Choroid plexus epithelial cell (primary cell): ENCODE data around the gene LAMA5.

ENCODE experiments used
- DNase-seq: peaks from one replicate; pipeline ENCODE4 v3.0.0-alpha.2; 2010; ENCODE audit warnings: low read depth
- H3K4me3 ChIP-seq: 2 replicates; pipeline ENCODE4 v1.5.1; 2011; ENCODE audit warnings: low read depth, mild to moderate bottlenecking, control low read depth, low read length, moderate library complexity
- CTCF ChIP-seq: conservative IDR thresholded peaks from 2 replicates; pipeline ENCODE4 v1.5.1; 2011; ENCODE audit warnings: low read depth, mild to moderate bottlenecking, control low read depth, inconsistent platforms, low read length, moderate library complexity

Gene LAMA5

GRCh38 chr20:62285151-62285550 is 82.0 kb downstream of the LAMA5 start:
- TF ChIP-seq CTCF, result no peak

GRCh38 chr20:62284448-62284847 is 82.7 kb downstream of the LAMA5 start:
- no peak for TF ChIP-seq CTCF
- no peak for DNase-seq
- no peak overlapping the region for H3K4me3 ChIP-seq

More at GRCh38 chr20:62285151-62285550, 82.0 kb downstream of the LAMA5 start:
- no peak overlapping the region for H3K4me3 ChIP-seq
- no peak for DNase-seq

- DNase-seq, result no peak
- no peak for TF ChIP-seq CTCF
- no peak overlapping the region for H3K4me3 ChIP-seq
Observed at GRCh38 chr20:62282877-62283503, 84.1 kb downstream of the LAMA5 start.

- no peak overlapping the region for H3K4me3 ChIP-seq
- no peak for DNase-seq
- no peak for TF ChIP-seq CTCF
Observed at GRCh38 chr20:62282103-62282502, 85.0 kb downstream of the LAMA5 start.

- no peak overlapping the region for H3K4me3 ChIP-seq
- no peak for DNase-seq
- no peak for TF ChIP-seq CTCF
Observed at GRCh38 chr20:62281161-62281933, 85.8 kb downstream of the LAMA5 start.

DNA sequence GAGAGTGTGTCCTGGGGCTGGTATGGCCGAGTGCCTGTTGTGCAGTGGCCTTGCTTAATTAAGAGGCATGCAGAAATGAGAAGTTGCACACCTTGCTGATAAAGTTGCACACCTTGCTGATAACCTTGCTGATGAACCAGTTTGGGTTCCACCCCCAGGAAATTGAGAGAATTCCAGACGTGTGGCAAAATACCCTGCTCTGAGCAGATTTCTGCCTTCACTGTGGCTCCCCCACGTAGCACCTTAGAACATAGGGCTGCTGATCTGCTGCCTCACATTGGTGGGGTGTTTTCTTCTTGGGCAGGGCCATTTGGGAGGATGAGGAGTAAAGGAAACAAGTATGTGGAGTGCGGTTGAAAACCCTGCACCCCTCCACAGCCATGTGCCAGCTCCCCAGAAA is 86.8 kb downstream of the LAMA5 start:
- no peak for TF ChIP-seq CTCF
- no peak overlapping the region for H3K4me3 ChIP-seq
- no peak for DNase-seq

DNA sequence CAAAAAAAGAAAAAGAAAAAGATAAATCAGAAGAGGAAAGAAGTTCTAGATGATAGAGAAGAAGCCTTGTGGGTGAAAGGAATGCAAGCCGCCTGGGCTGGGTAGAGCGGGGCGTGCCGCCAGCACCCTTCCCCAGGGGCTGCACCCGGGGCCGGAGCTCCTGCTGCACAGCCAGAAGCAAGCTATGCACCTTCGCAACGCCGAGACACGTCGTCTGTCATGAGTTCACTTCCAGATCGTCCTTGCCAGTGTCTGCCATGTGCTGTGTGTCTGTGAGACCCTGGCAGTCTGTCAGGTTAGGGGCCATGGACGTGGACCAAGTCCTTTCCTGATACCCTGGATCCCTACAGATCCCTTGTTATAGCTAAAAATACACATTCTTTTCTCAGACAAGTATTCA is 89.9 kb downstream of the LAMA5 start:
- no peak for TF ChIP-seq CTCF
- DNase-seq, result no peak
- no peak overlapping the region for H3K4me3 ChIP-seq
